Keratinocyte (primary cell): Measurements from ENCODE around the gene SUN5.

Experiments
- CTCF ChIP-seq, 3 experiments: IDR thresholded peaks in 1 of 3; conservative IDR thresholded peaks in 1 of 3; optimal IDR thresholded peaks in 1 of 3; 2 replicates in 2 of 3; 3 replicates in 1 of 3; pipeline versions ENCODE3 to v1.5.1; 2011; ENCODE audit warnings: low read length in 3 of 3, mild to moderate bottlenecking in 3 of 3, moderate library complexity in 2 of 3, control low read depth in 1 of 3, inconsistent platforms in 1 of 3; ENCODE audit not compliant: insufficient read depth in 2 of 3; ENCODE audit errors: extremely low read depth in 1 of 3
- EZH2 ChIP-seq: IDR thresholded peaks from one replicate; pipeline ENCODE4 v1.6.1; 2012; ENCODE audit warnings: inconsistent platforms, mild to moderate bottlenecking, low read length, moderate library complexity

DNA sequence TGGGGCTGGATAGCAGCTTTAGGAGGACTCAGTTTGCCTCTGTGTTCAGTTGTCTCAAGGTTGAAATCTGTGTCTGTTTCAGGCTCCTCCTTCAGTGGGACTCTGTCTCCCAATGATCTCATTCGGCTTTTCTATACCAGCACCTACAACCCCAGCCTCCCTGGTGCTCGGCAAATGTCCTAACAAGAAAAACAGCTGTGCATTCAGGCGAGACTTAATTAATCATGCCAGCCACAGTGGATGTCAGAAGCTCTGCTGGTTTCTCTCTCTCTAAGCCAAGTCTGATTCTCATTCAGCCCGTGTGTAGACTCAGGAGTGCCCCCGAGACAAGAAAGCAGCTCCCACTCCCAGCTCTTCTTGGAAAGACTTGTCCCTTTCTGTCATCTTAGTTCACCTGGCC, 46.8 kb downstream of the SUN5 start:
- TF ChIP-seq CTCF (optimal IDR thresholded peaks at IDR 0.05 in 1 of 3, IDR thresholded peaks at IDR 0.05 in 1 of 3, conservative IDR thresholded peaks at IDR 0.05 in 1 of 3; ENCODE audit: extremely low read depth in 1 of 3, insufficient read depth in 2 of 3, low read length in 3 of 3): no peak
- no peak for TF ChIP-seq EZH2
